Activated CD4-positive, alpha-beta T cell treated with anti-CD3 and anti-CD28 coated beads, Interleukin-2, amount 50 U/mL, for 1 hour (primary cell): ENCODE measurements around the gene MIGA2.
"Not testable (repeated sequence)": the region's sequence is repeated elsewhere in the genome, so short reads cannot be mapped to it uniquely, and the experiment has no call there.

ENCODE experiments used
- DNase-seq: peaks from one replicate; pipeline ENCODE4 v3.0.0-alpha.2; 2020

The MIGA2 gene

GRCh38 chr9:129011170-129011569 lies 25.3 kb upstream of the MIGA2 start:
- DNase-seq, result no peak

GRCh38 chr9:129011761-129012181 lies 24.7 kb upstream of the MIGA2 start:
- DNase-seq, result no peak

GRCh38 chr9:129012343-129012742 lies 24.1 kb upstream of the MIGA2 start:
- no peak for DNase-seq

GRCh38 chr9:129012893-129013448 lies 23.5 kb upstream of the MIGA2 start:
- DNase-seq, result no peak

GRCh38 chr9:129013674-129014073 lies 22.8 kb upstream of the MIGA2 start:
- no peak for DNase-seq

GRCh38 chr9:129014124-129014523 lies 22.3 kb upstream of the MIGA2 start:
- no peak for DNase-seq

- DNase-seq, result no peak
Measured at GRCh38 chr9:129014608-129015007, 21.8 kb upstream of the MIGA2 start.

- DNase-seq, result no peak
Measured at GRCh38 chr9:129021091-129021490, 15.3 kb upstream of the MIGA2 start.

- DNase-seq, result no peak
Measured at GRCh38 chr9:129022037-129022436, 14.4 kb upstream of the MIGA2 start.

- DNase-seq, result no peak
Measured at GRCh38 chr9:129023036-129023907, 13.2 kb upstream of the MIGA2 start.

- DNase-seq, result no peak
Measured at GRCh38 chr9:129023908-129024233, 12.6 kb upstream of the MIGA2 start.

- no peak for DNase-seq
Measured at GRCh38 chr9:129026442-129027223, 9.8 kb upstream of the MIGA2 start.

- DNase-seq, result no peak
Measured at GRCh38 chr9:129027224-129027684, 9.2 kb upstream of the MIGA2 start.

- peak; percentile 67 for DNase-seq
Measured at GRCh38 chr9:129027685-129028191, 8.7 kb upstream of the MIGA2 start.

- peak; percentile 93 for DNase-seq
Measured at GRCh38 chr9:129028192-129028966, 8.0 kb upstream of the MIGA2 start, which contains the start of gene SH3GLB2. Gene SH3GLB2 (minus strand): TSS chr9:129028331. CDS start chr9:129028154, 177 bp downstream.

- DNase-seq, result no peak
Measured at GRCh38 chr9:129030191-129030590, 6.2 kb upstream of the MIGA2 start.

GRCh38 chr9:129031514-129031913 lies 4.9 kb upstream of the MIGA2 start:
- DNase-seq, result no peak

- no peak for DNase-seq
Measured at GRCh38 chr9:129032541-129033159, 3.8 kb upstream of the MIGA2 start.

- DNase-seq, result no peak
Measured at GRCh38 chr9:129033216-129033615, 3.2 kb upstream of the MIGA2 start.

- not testable (repeated sequence) for DNase-seq
Measured at GRCh38 chr9:129035838-129036237, 588 bp upstream of the MIGA2 start.

- no peak for DNase-seq
Measured at GRCh38 chr9:129036923-129037766, 719 bp downstream of the MIGA2 start.
